ENCODE measurements around the gene KRT4.
"Not testable (repeated sequence)": the region's sequence is repeated elsewhere in the genome, so short reads cannot be mapped to it uniquely, and the experiment has no call there.

The KRT4 gene

DNA sequence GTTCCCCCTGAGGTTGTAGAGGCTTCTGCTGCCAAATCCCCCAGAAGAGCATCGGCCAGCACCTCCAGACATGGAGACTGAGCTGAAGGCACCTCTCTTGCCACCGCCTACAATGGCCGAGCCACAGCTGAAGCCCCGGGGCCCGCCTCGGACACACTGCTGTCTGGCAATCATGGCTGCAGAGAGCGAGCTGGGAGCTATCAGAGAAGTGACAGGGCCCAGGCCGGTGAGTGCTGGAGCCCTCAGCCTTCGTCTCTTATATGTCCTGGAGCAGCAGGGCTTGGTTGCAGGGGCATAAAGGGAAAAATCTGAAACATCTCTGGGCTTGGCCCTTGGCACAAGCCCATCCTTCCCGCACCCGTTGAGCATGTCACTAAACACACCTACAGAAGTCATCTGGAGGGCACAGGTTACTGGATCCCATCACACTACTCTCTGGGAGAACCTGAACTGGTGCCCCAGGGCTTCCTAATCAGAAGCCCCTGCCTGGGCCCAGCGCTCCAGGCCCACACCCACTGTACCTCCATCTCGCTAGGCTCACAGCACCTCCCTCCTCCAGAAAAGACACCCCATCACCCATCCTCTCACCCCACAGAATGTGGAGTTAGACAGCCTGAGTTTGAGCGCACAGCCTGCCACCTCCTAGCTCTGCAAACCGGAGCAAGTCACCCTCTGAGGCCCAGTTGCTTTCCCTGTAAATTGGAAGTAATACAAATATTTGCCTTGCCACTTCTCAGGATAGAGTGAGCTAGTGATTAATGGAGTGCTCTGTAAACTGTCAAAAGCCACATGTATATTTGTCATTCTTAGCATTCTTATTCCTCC is at the start of gene KRT4:
KRT4 (minus strand) TSS at position 232 of the 825 bp plus-strand sequence; CDS start at position 174, 58 bp downstream.
- no peak for DNase-seq

DNA sequence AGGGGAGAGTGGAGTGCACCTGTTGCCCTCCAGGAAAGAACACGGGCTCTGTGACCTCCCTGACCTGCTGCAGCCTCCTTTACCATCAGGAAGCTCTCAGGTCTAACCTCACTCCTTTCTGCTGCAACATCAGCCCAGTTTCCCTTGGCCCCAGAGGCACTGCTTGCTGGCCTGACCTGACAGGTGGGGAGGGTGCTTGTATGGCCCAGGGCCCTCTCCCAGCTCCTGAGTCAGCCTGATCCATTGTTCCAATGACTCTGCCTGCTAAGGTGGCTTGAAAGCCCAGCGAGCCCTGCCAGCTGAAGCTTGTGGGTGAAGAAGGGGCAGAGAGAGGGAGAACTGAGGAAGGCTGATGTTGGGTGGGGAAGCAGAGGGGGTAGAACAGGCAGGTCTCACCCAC is 48.1 kb upstream of the KRT4 start:
- DNase-seq = no peak

DNA sequence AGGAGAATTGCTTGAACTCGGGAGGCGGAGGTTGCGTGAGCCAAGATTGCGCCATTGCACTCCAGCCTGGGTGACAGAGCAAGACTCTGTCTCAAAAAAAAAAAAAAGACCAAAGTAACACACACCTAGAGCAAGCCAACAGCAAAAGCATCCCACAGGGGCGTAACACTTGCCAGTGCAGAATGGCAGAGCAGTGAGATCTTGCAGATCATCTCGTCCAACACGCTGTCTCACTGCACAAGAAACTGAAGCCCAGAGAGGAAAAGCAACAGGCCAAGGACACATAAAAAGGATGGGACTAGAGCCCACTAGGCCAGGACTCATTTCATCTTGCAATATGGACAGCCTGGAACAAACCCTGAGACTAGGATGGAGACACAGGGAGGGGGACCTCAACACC is 47.6 kb upstream of the KRT4 start:
- no peak for DNase-seq

DNA sequence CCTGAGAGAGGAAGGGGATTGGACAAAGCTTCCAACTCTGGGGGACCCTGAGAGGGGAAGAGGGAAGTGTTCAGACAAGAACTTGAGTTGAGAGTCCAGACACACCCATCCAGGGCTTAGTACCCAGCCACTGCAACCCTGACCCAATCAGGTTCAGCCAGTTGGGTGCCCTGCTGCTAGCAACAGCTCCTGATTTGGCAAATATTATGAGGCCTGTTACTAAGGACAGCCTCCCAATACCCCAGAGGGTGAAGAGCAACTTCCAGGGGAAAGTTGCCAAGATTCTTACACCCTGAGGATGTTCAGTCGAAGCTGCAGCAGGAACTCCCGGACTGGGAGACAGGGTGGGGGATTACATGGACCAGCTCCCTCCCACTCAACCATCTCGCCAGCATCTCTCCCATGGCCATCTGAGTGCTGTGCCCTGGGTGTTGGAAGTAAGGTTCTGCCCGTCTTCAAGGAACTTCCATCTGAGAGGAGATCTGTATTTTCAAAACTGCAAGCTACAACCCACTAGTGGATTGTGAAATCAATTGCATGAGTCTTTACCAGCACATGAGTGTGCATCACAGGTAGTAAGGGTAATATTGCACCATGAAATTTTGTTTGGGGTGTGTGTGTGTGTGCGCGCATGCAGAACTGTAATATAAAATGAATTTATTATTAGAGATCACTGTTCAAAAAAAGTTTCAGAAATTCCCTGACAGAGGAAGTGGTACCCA is 46.3 kb upstream of the KRT4 start:
- peak; percentile 23 for DNase-seq

DNA sequence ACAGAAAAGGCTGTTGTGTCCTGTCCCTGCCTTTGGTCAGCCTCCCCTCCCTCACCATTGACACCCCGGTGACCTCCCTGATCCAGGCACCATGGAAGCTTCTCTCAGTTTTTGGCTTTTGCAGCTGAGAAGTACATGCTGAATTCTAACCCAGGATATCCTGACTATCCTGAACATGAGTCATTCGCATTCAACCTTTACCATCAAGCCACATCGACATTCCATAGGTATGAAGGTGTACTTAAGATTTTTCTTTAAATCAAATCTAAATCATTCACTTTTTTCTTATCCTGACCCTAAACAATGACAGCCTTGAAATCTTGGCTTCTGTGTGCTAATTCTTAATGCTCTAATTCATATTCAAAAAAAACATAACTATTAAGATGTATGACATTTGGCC is 43.6 kb upstream of the KRT4 start:
- DNase-seq = no peak

DNA sequence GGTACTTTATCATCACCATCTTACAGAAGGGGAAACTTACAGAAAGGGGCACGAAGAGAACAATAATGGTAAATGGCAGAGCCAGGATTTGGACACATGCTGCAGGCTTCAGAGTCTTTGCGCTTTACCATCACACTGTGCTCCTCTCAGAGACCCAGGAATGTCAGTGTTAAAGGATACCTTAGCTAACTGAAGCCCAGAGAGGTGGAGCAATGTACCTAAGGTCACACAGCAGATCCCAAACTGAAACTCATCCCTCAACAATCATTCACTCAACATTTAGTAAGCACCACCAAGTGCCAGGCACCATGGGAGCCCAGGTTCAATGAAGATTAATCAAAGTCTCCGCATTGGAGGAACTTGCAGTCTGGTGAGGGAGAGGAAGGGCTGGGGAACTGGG is 42.9 kb upstream of the KRT4 start:
- no peak for DNase-seq

DNA sequence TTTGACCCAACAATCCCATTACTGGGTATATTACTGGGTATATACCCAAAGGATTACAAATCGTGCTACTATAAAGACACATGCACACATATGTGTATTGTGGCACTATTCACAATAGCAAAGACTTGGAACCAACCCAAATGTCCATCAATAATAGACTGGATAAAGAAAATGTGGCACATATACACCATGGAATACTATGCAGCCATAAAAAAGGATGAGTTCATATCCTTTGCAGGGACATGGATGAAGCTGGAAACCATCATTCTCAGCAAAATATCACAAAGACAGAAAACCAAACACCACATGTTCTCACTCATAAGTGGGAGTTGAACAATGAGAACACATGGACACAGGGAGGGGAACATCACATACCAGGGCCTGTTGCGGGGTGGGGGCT is 42.2 kb upstream of the KRT4 start:
- not testable (repeated sequence) for DNase-seq

DNA sequence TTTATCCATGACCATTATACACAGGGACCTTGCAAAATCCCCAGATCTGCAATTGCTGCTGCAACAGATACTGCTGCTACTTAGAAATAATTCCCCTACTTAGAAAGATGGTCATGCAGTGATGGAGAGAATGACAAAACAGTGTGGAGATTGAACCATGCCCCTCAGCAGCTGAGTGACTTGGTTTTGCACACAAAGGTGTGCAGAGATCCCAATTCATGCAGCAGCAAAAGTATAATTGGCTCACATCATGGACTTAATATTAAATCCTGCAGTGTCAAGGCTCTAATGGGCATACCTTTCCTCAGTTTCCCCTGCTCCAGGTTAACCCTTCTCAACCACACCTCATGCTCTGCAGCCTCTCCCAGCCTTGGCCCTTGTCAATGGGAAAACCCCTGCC is 37.9 kb upstream of the KRT4 start:
- no peak for DNase-seq

DNA sequence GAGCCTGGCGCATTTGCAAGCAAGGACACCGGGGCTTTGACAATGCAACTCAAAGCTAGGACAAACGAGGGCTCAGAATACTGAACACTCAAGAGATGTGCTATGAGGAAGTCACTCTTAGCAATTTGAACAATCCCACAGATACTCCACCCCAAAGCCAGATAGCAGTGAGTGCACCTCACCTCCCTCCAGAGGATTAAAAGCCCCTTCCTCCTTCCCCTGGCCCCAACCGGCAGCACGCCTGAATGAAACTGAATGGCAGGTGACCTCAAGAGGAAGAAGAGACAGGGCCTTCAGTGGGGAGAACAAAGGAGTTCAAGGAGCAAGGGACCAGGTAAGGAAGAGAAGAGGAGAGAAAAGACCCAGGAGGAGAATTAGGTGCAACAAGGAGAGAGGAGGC is 36.8 kb upstream of the KRT4 start:
- no peak for DNase-seq

DNA sequence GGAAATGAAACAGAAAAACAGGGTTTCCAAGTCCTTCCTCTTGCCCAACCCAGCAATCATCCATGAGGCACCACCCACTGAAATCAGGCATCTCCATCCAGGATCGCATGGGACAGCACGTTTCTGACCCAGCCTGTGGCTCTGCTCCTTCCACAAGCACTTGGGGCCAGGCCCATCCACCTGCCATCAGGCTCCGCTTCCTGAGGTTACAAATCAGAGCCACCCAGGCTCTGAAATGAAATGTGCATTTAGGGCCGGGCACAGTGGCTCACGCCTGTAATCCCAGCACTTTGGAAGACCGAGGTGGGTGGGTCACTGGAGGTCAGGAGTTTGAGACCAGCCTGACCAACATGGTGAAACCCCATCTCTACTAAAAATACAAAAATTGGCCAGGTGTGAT is 35.6 kb upstream of the KRT4 start:
- DNase-seq = no peak

DNA sequence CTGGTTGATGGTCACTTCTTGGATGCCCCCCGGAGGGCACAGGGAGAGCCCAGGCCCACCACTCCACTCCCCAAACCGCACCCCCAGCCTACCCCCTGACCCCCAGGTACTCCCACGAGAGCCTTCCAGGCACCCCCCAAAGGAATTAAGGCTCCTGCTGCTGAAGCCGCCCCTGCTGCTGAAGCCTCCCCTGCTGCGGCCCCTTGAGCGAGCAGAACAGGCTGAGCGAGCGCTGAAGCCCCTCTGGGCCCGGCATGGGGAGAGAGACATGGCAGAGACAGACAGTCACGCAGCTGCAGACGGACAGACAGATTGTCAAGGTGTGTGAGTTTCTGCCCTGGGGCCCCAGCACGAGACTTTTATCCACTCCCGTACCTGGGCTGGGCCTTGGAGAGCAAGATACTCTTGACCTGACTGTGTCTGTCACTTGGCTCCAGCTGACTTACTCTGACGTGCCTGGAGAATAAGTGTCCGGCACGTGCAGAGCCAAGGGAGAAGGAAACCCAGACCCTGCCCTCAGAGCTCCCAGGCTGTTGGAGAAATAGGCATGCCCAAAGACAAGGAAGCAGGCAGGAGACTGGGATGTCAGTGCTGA is 34.8 kb upstream of the KRT4 start, which contains the start of gene KRT78:
KRT78 (minus strand) TSS at position 334 of the 595 bp plus-strand sequence; CDS start at position 270, 64 bp downstream.
- DNase-seq = no peak

DNA sequence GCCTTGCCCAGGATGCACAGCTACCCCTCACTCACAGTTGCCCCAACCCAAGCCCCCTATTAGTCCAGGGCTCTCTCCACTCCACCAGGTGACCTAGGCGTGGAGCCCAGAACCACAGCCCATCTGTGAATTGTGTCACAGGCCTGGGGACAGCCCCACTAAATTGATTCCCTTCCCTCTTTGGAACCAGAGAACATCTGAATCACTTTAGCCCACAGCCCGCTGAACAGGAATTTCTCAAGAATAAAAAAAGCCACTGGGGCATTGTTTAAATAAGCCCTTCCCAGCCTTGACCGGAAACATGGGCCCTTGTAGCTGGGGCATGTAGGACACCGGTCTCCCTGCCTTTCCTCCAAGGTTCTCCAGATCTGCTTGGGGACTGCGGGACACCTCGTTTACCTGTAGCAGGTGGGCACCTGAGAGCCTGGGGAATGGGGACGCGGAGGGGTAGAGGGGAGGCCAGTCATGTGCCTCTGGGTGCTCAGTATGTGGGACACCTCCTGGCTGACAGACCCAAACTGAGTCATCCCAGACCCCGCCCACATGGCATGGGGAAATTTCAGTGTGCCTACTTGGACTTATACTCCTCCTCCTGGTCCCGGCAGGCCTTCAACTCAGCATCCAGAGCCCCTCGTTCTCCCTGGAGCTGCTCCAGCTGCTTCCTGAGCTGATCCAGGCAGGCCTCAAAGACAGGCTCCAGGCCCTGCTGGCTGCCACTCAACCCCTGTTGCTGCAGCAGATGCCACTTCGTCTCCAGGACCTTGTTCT is 33.6 kb upstream of the KRT4 start:
- DNase-seq = peak; percentile 62

DNA sequence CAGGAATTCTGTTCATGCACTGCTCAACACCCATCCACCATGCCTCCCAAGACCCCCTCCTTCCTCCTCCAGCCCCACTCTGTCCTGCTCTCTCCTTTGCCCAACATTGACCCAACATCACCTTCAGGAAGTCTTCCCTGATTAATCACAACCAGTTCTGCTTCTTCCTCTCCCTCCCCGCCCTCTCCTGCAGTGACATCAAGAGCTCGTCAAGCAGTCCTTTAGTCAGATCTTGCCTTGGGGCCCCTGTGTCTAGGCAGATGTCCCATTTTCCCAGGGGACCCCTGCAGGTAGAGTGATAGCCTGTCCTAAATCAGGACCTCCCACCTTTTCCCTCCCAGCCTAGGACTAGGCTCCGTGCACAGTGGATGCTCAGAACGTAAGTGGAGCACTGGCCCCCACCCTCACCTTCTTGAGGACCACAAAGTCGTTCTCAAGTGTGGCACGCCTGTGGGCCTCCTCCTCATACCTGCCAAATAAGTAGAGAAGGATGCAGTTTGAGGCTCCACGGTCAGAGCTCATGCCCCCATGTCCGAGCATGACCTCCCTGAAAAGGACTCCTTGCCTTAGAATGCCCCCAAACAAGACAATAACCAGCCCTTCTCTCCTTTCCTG is 32.5 kb upstream of the KRT4 start:
- no peak for DNase-seq

DNA sequence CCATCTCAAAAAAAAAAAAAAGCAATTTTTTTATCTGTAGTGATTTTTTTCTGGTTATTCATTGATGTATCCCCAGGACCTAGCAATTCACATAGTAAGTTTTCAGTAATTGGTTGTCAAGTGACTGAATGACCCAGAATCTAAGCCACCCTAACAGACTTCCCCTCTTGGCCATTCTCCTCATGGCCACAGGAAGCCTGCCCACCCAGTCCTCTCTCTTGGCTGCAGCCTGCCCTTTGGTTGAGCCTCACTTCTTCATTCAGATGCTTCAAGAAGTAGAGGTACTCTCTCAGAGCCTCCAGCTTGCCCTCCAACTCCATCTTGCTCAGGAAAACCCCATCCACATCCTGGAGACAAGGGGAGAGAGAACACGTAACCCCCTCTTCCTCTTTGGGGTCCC is 32.0 kb upstream of the KRT4 start:
- no peak for DNase-seq

DNA sequence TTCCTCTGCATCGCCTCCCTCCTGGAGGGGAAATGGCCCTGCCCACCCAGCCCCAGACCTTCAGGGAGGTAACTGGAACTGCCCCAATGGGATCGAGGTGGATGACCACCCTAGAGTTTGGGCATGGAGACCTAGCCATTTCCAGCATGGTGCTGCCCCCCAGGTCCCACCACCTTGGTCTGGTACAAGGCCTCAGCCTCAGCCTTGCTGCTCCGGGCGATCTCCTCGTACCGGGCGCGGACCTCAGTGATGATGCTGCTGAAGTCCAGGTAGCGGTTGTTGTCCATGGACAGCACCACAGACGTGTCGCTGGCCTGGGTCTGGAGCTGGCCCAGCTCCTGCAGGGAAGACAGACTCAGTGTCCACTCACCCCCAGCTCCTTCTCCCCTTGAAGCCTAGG is 30.5 kb upstream of the KRT4 start:
- no peak for DNase-seq

DNA sequence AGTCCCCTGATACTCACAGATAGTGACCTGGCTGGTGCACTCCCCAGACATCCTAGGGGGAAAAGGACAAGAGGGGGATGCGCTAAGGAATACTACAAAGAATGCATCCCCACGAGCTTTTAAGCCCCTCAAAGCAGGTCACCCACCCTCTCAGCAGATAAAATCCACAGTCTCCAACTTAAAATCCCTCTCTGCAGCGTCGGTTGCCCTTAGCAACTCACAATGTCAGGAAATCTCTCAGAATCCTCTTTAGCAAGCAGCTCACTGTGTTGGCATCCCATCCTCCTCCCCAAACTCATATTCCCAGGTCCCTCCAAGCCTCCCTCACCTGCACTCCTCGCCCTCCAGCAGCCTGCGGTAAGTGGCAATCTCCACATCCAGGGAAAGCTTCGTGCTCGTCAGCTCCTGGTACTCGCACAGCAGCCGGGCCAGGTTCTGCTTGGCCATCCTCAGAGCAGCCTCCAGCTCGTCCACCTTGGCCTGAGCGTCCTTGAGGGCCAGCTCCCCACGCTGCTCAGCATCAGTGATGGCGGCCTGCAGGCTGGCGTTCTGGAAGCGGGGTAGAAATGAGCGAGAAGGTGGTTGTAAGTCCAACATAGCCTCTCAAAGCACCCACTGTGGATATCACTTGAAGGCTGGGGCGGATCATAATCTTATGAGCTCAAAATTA is 25.7 kb upstream of the KRT4 start:
- DNase-seq = no peak

DNA sequence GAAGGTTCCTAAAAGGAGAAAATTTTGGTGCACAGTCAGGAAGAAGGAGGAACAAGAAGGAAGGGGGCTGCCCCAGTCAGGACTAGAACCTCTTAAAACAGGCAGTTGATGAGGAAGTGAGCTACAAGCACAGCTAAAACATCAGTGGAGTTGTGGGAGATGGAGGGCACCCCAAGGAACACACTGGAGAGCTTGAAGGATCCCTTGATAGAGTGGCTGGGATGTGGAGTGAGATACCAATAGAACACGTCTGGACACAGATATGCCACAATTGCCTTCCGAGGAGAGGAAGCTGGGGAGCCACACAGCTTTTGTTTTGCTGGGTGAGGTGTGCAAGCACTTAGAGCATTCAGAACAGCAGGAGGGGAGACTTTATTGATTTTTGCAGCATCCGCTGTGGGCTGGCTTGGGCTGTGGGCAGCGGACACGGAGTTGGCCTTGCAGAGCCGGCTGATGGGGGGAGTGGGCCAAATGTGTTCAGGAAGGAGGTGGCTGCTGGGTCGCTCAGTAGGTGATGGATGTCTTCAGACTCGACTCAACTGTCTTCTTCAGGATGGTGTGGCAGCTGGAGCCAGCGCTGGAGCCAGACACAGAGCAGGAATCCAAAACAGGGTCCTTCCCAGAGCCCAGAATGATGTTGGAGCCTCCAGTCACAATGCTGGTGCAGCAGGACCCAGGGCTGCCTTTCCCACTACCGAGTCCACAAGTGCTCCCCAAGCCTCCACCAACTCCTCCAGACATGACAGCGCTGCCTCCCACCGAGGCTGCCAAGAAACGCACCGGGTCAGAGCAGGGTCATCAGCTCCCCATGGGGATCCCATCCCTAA is 24.9 kb upstream of the KRT4 start:
- DNase-seq = no peak

DNA sequence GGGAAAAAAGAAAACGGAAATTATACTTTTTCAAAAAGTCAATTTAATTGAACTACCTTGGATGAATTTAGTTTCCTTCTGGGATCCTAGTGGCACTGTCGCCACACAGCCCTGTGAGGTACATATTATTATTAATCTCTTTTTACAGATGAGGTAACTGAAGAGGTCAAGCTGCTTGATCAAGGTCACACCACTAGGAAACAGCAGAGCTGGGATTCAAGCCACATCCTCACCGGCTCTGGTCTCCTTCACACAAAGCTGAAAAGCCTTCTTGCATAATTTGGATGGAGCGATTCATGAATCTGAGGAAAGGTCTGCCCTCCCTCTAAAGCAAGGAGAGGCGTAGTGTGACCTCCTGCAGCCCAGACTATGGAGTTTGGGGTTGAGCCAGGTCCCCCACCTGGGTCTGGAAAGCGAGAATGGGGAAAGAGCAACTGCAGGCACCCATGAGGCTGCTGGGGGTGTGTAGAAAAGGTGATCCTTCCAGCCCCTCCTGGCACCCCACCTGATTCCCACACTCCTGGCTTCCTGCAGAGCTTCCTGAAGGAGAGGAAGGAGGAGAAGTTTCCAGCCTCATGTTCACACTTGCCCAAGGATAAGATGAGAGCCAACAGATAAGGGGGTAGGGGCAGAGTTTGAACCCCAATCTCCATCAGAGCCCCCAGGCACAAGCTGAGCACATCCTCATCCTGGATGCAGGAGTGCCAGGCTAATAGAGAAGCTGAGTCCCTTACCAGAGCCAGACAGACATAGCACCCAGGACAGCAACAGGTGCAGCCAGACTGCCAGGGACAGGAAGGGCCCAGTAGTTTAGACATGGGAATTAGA is 24.1 kb upstream of the KRT4 start:
- no peak for DNase-seq

DNA sequence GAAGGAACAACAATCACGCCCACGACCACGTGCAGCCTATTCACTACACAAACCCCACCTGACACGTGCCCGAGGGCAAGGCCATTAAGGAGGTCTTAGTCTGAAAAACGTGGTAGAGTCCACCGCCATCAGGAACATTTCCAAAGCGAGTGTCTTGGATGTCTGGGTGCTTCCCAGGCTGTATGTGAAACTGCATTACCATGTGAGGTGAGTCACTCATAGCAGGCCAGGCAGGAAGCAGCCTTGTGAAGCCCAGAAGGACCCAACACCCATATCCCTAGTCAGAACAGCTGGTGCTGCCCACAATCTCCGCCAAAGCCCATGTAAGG is 23.5 kb upstream of the KRT4 start:
- DNase-seq = no peak
